22Rv1 (cell line): ENCODE results near the gene CCDC91.

Experiments used
- H3K27ac ChIP-seq: fragments of 450-650 bp; 2 replicates; pipeline ENCODE4 v1.5.1; 2017
- ZFX ChIP-seq: fragments of 450-650 bp; IDR thresholded peaks from 2 replicates; pipeline ENCODE4 v1.6.1; 2017; ENCODE audit warnings: antibody characterized with exemption, borderline replicate concordance
- TF ChIP-seq, protein P1 (sequence below): fragments of 450-650 bp; IDR thresholded peaks from 2 replicates; pipeline ENCODE4 v1.5.1; 2017; ENCODE audit warnings: mild to moderate bottlenecking

Gene CCDC91

GRCh38 chr12:28173440-28173839 is 16.8 kb upstream of the CCDC91 start:
- TF ChIP-seq, protein P1, sequence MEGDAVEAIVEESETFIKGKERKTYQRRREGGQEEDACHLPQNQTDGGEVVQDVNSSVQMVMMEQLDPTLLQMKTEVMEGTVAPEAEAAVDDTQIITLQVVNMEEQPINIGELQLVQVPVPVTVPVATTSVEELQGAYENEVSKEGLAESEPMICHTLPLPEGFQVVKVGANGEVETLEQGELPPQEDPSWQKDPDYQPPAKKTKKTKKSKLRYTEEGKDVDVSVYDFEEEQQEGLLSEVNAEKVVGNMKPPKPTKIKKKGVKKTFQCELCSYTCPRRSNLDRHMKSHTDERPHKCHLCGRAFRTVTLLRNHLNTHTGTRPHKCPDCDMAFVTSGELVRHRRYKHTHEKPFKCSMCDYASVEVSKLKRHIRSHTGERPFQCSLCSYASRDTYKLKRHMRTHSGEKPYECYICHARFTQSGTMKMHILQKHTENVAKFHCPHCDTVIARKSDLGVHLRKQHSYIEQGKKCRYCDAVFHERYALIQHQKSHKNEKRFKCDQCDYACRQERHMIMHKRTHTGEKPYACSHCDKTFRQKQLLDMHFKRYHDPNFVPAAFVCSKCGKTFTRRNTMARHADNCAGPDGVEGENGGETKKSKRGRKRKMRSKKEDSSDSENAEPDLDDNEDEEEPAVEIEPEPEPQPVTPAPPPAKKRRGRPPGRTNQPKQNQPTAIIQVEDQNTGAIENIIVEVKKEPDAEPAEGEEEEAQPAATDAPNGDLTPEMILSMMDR, result no peak
- TF ChIP-seq ZFX, result no peak
- no peak overlapping the region for H3K27ac ChIP-seq

DNA sequence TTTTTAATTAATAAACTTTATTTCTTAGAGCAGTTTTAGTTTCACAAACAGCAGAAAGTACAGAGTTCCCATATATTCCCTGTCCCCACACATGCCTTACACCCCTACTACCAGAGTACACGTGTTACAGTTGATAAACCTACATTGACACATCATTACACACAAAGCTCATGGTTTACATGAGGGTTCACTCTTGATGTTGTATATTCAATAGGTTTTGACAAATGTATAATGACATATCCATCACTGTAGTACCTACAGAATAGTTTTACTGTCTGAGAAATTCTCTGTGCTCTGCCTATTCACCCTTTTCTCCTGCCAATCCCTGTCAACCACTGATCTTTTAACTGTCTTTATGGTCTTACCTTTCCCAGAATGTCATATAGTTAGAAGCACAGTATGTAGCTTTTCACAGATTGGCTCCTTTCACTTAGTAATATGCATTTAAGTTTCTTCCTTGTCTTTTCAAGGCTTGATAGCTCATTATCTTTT is 15.1 kb upstream of the CCDC91 start:
- no peak overlapping the region for H3K27ac ChIP-seq
- TF ChIP-seq, protein P1, result no peak
- no peak for TF ChIP-seq ZFX

DNA sequence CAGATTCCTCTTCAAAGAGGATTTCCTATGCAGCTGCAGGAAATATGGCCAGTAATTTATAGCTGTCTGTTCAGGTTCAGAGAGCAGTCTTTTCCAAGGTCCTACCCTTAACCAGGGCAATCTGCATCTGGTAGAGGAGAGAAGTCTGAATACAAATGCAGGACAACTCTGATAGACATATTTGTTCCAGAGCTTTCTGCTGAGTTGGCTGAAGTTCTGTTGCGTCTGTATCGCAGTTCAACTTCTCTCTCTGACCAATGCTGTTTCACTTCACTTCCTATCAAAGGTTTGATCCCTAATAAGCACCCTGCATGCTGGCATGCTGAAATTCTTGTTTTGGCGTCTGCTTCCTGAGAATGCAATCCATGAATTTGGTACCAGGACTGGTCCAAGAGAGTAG is 14.0 kb upstream of the CCDC91 start:
- TF ChIP-seq, protein P1, result no peak
- TF ChIP-seq ZFX, result no peak

DNA sequence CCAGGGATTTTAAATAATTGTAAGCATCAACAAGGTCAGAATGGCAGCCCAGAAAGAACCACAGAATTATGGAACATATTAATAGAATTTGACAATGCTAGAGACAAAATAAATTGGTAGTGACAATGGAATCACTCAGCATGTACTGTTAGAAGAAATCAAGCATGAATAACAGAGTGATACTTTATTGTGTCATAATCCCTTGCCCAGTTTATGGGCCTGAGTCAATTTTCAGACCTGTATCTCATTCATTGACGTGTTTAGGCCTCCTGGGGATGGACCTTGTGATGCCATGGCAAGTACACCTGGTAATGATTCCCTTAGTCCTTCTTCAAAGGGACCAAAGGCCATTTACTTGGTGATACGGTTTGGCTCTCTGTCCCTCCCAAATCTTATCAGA is 12.8 kb upstream of the CCDC91 start:
- H3K27ac ChIP-seq, result no peak overlapping the region
- TF ChIP-seq, protein P1, result no peak
- TF ChIP-seq ZFX, result no peak

More for the DNA sequence above, 14.0 kb upstream of the CCDC91 start:
- H3K27ac ChIP-seq, result no peak overlapping the region

DNA sequence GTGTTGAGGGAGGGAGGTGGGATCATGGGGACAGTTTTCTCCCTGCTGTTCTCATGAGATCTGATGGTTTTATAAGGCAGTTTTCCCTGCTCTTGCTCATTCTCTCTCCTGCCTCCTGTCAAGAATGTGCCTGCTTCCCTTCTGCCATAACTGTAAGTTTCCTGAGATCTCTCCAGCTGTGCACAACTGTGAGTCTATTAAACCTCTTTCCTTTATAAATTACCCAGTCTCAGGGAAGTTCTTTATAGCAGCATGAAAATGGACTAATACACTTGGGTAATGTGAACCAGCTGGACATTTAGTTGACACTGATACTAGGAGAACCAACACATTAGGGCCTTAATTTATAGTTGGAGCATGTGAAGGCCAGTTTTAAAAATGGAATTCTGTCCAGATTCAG is 12.4 kb upstream of the CCDC91 start:
- no peak for TF ChIP-seq ZFX
- TF ChIP-seq, protein P1, result no peak
- H3K27ac ChIP-seq, result no peak overlapping the region

DNA sequence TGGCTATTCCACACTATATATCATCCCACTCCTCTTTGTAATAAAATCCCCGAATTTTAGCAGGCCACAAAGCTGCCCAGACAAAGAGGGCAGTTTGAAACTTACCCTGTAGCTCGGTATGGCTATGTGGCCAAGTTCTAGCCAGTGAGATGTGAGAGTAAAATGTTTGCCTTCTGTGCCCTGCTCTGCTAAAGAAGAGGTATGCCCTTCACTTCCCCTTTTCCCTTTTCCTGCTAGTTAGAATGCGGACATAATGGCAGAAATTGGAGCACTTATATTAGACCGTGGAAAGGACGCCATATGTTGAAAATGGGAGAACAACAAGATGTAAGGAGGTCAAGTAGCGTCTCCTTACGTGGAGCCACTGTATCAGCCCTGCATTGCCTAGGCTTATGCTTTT is 11.5 kb upstream of the CCDC91 start:
- H3K27ac ChIP-seq, result no peak overlapping the region

GRCh38 chr12:28180786-28181185 is 9.5 kb upstream of the CCDC91 start:
- H3K27ac ChIP-seq, result no peak overlapping the region
- TF ChIP-seq ZFX, result no peak
- TF ChIP-seq, protein P1, result no peak

More for the DNA sequence above, 11.5 kb upstream of the CCDC91 start:
- TF ChIP-seq ZFX, result no peak
- TF ChIP-seq, protein P1, result no peak
